ENCODE results near the gene PPP6R3.

GRCh38 chr11:68660066-68660810, 199.7 kb downstream of the PPP6R3 start:
- TF ChIP-seq CTCF (conservative IDR thresholded peaks at IDR 0.05) = no peak
- no peak for TF ChIP-seq EZH2 (IDR thresholded peaks at IDR 0.05; ENCODE audit: low read depth)
